IPS DF 4.7 (cell line): Measurements from ENCODE around the gene NAV3.

ENCODE experiments used
- DNase-seq: peaks from one replicate; pipeline ENCODE4 v3.0.0-alpha.2; 2013; ENCODE audit warnings: low spot score; ENCODE audit errors: extremely low read depth

The NAV3 gene

GRCh38 chr12:77830583-77831351 is at the start of gene NAV3:
TSS of gene NAV3 (plus strand) at chr12:77830894. CDS start at chr12:77831462, 568 bp downstream.
- no peak for DNase-seq

- no peak for DNase-seq
Observed at GRCh38 chr12:77782034-77782433, 48.7 kb upstream of the NAV3 start.

- DNase-seq: no peak
Observed at GRCh38 chr12:77782766-77783165, 47.9 kb upstream of the NAV3 start.

GRCh38 chr12:77785211-77785610 is 45.5 kb upstream of the NAV3 start:
- no peak for DNase-seq

GRCh38 chr12:77786675-77787074 is 44.0 kb upstream of the NAV3 start:
- DNase-seq: no peak

GRCh38 chr12:77788231-77789168 is 42.2 kb upstream of the NAV3 start:
- no peak for DNase-seq

GRCh38 chr12:77795699-77796098 is 35.0 kb upstream of the NAV3 start:
- DNase-seq: no peak

GRCh38 chr12:77796775-77797174 is 33.9 kb upstream of the NAV3 start:
- DNase-seq: no peak

- no peak for DNase-seq
Observed at GRCh38 chr12:77800501-77800900, 30.2 kb upstream of the NAV3 start.

GRCh38 chr12:77808534-77808933 is 22.2 kb upstream of the NAV3 start:
- DNase-seq: no peak

GRCh38 chr12:77813558-77813957 is 17.1 kb upstream of the NAV3 start:
- no peak for DNase-seq

GRCh38 chr12:77814386-77814785 is 16.3 kb upstream of the NAV3 start:
- no peak for DNase-seq

GRCh38 chr12:77816196-77816595 is 14.5 kb upstream of the NAV3 start:
- no peak for DNase-seq

- DNase-seq: no peak
Observed at GRCh38 chr12:77817276-77817675, 13.4 kb upstream of the NAV3 start.

GRCh38 chr12:77818351-77818750 is 12.3 kb upstream of the NAV3 start:
- no peak for DNase-seq

- no peak for DNase-seq
Observed at GRCh38 chr12:77821699-77822203, 8.9 kb upstream of the NAV3 start.

- DNase-seq: no peak
Observed at GRCh38 chr12:77833329-77833728, 2.6 kb downstream of the NAV3 start.

GRCh38 chr12:77834618-77835017 is 3.9 kb downstream of the NAV3 start:
- DNase-seq: no peak

- no peak for DNase-seq
Observed at GRCh38 chr12:77835969-77836368, 5.3 kb downstream of the NAV3 start.

- no peak for DNase-seq
Observed at GRCh38 chr12:77837876-77838291, 7.2 kb downstream of the NAV3 start.

- no peak for DNase-seq
Observed at GRCh38 chr12:77841521-77841920, 10.8 kb downstream of the NAV3 start.

- DNase-seq: no peak
Observed at GRCh38 chr12:77842430-77842829, 11.7 kb downstream of the NAV3 start.
